HG02763 (cell line): ENCODE data around the gene CXCL12.

Experiments used
- ATAC-seq: cut with Tn5 transposase; IDR thresholded peaks from one replicate; pipeline ENCODE4 v1.9.1; 2021; ENCODE audit warnings: mild to moderate bottlenecking, moderate library complexity; ENCODE audit not compliant: unreplicated experiment

Gene CXCL12

GRCh38 chr10:44399659-44400451, 15.0 kb upstream of the CXCL12 start:
- ATAC-seq = no peak

GRCh38 chr10:44398747-44399658, 14.1 kb upstream of the CXCL12 start:
- no peak for ATAC-seq

GRCh38 chr10:44398271-44398670, 13.4 kb upstream of the CXCL12 start:
- ATAC-seq = no peak

GRCh38 chr10:44397476-44398225, 12.8 kb upstream of the CXCL12 start:
- ATAC-seq = no peak

- no peak for ATAC-seq
Measured at GRCh38 chr10:44396671-44397191, 11.8 kb upstream of the CXCL12 start.

GRCh38 chr10:44395902-44396670, 11.2 kb upstream of the CXCL12 start:
- ATAC-seq = no peak

GRCh38 chr10:44395396-44395795, 10.5 kb upstream of the CXCL12 start:
- ATAC-seq = no peak

GRCh38 chr10:44394696-44395381, 9.9 kb upstream of the CXCL12 start:
- no peak for ATAC-seq

GRCh38 chr10:44393834-44394547, 9.1 kb upstream of the CXCL12 start:
- no peak for ATAC-seq

- no peak for ATAC-seq
Measured at GRCh38 chr10:44393051-44393630, 8.2 kb upstream of the CXCL12 start.

GRCh38 chr10:44392420-44392819, 7.5 kb upstream of the CXCL12 start:
- ATAC-seq = no peak

GRCh38 chr10:44391981-44392380, 7.1 kb upstream of the CXCL12 start:
- no peak for ATAC-seq

- no peak for ATAC-seq
Measured at GRCh38 chr10:44390585-44391072, 5.7 kb upstream of the CXCL12 start.

- no peak for ATAC-seq
Measured at GRCh38 chr10:44389556-44389955, 4.7 kb upstream of the CXCL12 start.

- ATAC-seq = no peak
Measured at GRCh38 chr10:44389150-44389549, 4.3 kb upstream of the CXCL12 start.

GRCh38 chr10:44388641-44389040, 3.7 kb upstream of the CXCL12 start:
- ATAC-seq = no peak

GRCh38 chr10:44387853-44388251, 3.0 kb upstream of the CXCL12 start:
- no peak for ATAC-seq

- ATAC-seq = no peak
Measured at GRCh38 chr10:44386546-44387052, 1.7 kb upstream of the CXCL12 start.
